H9 (cell line): Measurements from ENCODE around the gene PCDH9. TPM values are rescaled to one million over a fixed set of nuclear protein-coding genes. Genes with fewer than 3 reads are reported as not detected.

ENCODE experiments used
- DNase-seq: peaks from one replicate; pipeline ENCODE4 v3.0.0-alpha.2; 2017
- H2AFZ ChIP-seq: one replicate; pipeline ENCODE4 v1.6.1; 2013; ENCODE audit warnings: mild to moderate bottlenecking, low read length, control low read depth, moderate library complexity
- H2AK5ac ChIP-seq: 2 replicates; pipeline ENCODE4 v1.6.1; 2013; ENCODE audit warnings: low read length, control low read depth, mixed read lengths; ENCODE audit not compliant: insufficient read length
- H2BK120ac ChIP-seq: one replicate; pipeline ENCODE4 v1.6.1; 2013; ENCODE audit warnings: low read depth, mild to moderate bottlenecking, low read length, control low read depth, inconsistent platforms; ENCODE audit not compliant: poor library complexity, severe bottlenecking
- H2BK12ac ChIP-seq: 2 replicates; pipeline ENCODE4 v1.6.1; 2013; ENCODE audit warnings: low read length, control low read depth, mixed read lengths, low read depth; ENCODE audit not compliant: insufficient read length
- H2BK15ac ChIP-seq: 2 replicates; pipeline ENCODE4 v1.6.1; 2013; ENCODE audit warnings: low read depth, low read length, control low read depth
- H2BK20ac ChIP-seq: one replicate; pipeline ENCODE4 v1.6.1; 2013; ENCODE audit warnings: low read depth, mild to moderate bottlenecking, low read length, control low read depth, inconsistent platforms; ENCODE audit not compliant: poor library complexity, severe bottlenecking
- H2BK5ac ChIP-seq: 2 replicates; pipeline ENCODE4 v1.6.1; 2013; ENCODE audit warnings: low read length, control low read depth, mixed read lengths; ENCODE audit not compliant: insufficient read length
- H3K14ac ChIP-seq: 2 replicates; pipeline ENCODE4 v1.6.1; 2013; ENCODE audit warnings: low read length, control low read depth; ENCODE audit not compliant: insufficient read depth
- H3K18ac ChIP-seq: 2 replicates; pipeline ENCODE4 v1.6.1; 2013; ENCODE audit warnings: low read depth, mild to moderate bottlenecking, mixed read lengths, low read length, control low read depth; ENCODE audit not compliant: insufficient read length
- H3K23ac ChIP-seq: 2 replicates; pipeline ENCODE4 v1.6.1; 2013; ENCODE audit warnings: low read length, control low read depth, mixed read lengths, low read depth; ENCODE audit not compliant: insufficient read length
- H3K23me2 ChIP-seq: 2 replicates; pipeline ENCODE4 v1.6.1; 2013; ENCODE audit warnings: low read depth, mild to moderate bottlenecking, mixed read lengths, low read length, control low read depth; ENCODE audit not compliant: insufficient read length, poor library complexity, severe bottlenecking
- H3K27ac ChIP-seq: 2 replicates; pipeline ENCODE4 v1.5.1; 2013; ENCODE audit warnings: low read length, control low read depth, mixed read lengths, low read depth; ENCODE audit not compliant: insufficient read length
- H3K27me3 ChIP-seq: 2 replicates; pipeline ENCODE4 v1.6.1; 2013; ENCODE audit warnings: low read length, control low read depth, inconsistent platforms; ENCODE audit not compliant: insufficient read depth
- H3K4ac ChIP-seq: 2 replicates; pipeline ENCODE4 v1.6.1; 2013; ENCODE audit warnings: low read depth, mild to moderate bottlenecking, control low read depth, inconsistent platforms, low read length, moderate library complexity
- H3K4me1 ChIP-seq: 2 replicates; pipeline ENCODE4 v1.6.1; 2013; ENCODE audit warnings: low read length, control low read depth, inconsistent platforms; ENCODE audit not compliant: insufficient read depth
- H3K4me2 ChIP-seq: 2 replicates; pipeline ENCODE4 v1.6.1; 2013; ENCODE audit warnings: low read length, control low read depth, mixed read lengths; ENCODE audit not compliant: insufficient read length, insufficient read depth
- H3K56ac ChIP-seq: 2 replicates; pipeline ENCODE4 v1.6.1; 2013; ENCODE audit warnings: low read depth, mild to moderate bottlenecking, mixed read lengths, low read length, control low read depth; ENCODE audit not compliant: insufficient read length
- H3K79me1 ChIP-seq: 2 replicates; pipeline ENCODE4 v1.6.1; 2013; ENCODE audit warnings: low read depth, mild to moderate bottlenecking, moderate library complexity, low read length, control low read depth, inconsistent platforms; ENCODE audit not compliant: insufficient read depth, poor library complexity, severe bottlenecking
- H3K79me2 ChIP-seq: 2 replicates; pipeline ENCODE4 v1.6.1; 2013; ENCODE audit warnings: low read length, control low read depth, inconsistent platforms; ENCODE audit not compliant: insufficient read depth
- H3K9ac ChIP-seq: 2 replicates; pipeline ENCODE4 v1.6.1; 2013; ENCODE audit warnings: low read length, control low read depth, mixed read lengths; ENCODE audit not compliant: insufficient read length; ENCODE audit errors: extremely low read depth
- H3K9me3 ChIP-seq: one replicate; pipeline ENCODE4 v1.6.1; 2013; ENCODE audit warnings: low read depth, low read length, inconsistent platforms; ENCODE audit not compliant: control insufficient read depth
- H3T11ph ChIP-seq: one replicate; pipeline ENCODE4 v1.6.1; 2013; ENCODE audit warnings: mild to moderate bottlenecking, low read length, control low read depth, inconsistent platforms
- H4K20me1 ChIP-seq: one replicate; pipeline ENCODE4 v1.6.1; 2013; ENCODE audit not compliant: control insufficient read depth, insufficient read length, insufficient read depth
- H4K5ac ChIP-seq: 2 replicates; pipeline ENCODE4 v1.6.1; 2013; ENCODE audit warnings: low read depth, mild to moderate bottlenecking, mixed read lengths, low read length, control low read depth; ENCODE audit not compliant: insufficient read length
- H4K8ac ChIP-seq: replicated peaks from 2 replicates; pipeline ENCODE4 v1.6.1; 2013; ENCODE audit warnings: low read length, control low read depth, mixed read lengths, low read depth; ENCODE audit not compliant: insufficient read length
- H4K91ac ChIP-seq: 2 replicates; pipeline ENCODE4 v1.6.1; 2013; ENCODE audit warnings: low read depth, mild to moderate bottlenecking, moderate library complexity, mixed read lengths, low read length, control low read depth; ENCODE audit not compliant: insufficient read length
- H3K27ac Mint-ChIP-seq, 3 experiments: 2 replicates in 2 of 3; 3 replicates in 1 of 3; pipeline ENCODE4 v1.8.0; 2020 to 2021; ENCODE audit warnings: mixed read lengths in 3 of 3, mild to moderate bottlenecking in 1 of 3, moderate library complexity in 1 of 3
- H3K27me3 Mint-ChIP-seq: 2 replicates; pipeline ENCODE4 v1.8.0; 2021; ENCODE audit warnings: low read depth, mild to moderate bottlenecking, moderate library complexity, mixed read lengths
- H3K36me3 Mint-ChIP-seq, 3 experiments: 2 replicates in 2 of 3; 3 replicates in 1 of 3; pipeline ENCODE4 v1.8.0; 2020 to 2021; ENCODE audit warnings: low read depth in 3 of 3, mixed read lengths in 3 of 3; ENCODE audit not compliant: insufficient read depth in 1 of 3
- H3K4me1 Mint-ChIP-seq, 2 experiments: 2 replicates each; pipeline ENCODE4 v1.8.0; 2020; ENCODE audit warnings: mixed read lengths in 2 of 2
- H3K4me3 Mint-ChIP-seq, 2 experiments: 2 replicates in 1 of 2; 3 replicates in 1 of 2; pipeline ENCODE4 v1.8.0; 2020 to 2021; ENCODE audit warnings: mild to moderate bottlenecking in 2 of 2, mixed read lengths in 2 of 2, moderate library complexity in 1 of 2
- H3K9me3 Mint-ChIP-seq, 2 experiments: 2 replicates in 1 of 2; 3 replicates in 1 of 2; pipeline ENCODE4 v1.8.0; 2020; ENCODE audit warnings: mild to moderate bottlenecking in 2 of 2, mixed read lengths in 2 of 2, moderate library complexity in 1 of 2
- WGBS: extraction: QIAGEN DNeasy Blood & Tissue Kit; methylation state at CpG from one replicate; pipeline ENCODE4 v1.1.7; 2013; ENCODE audit warnings: missing lambda C conversion rate, low lambda C conversion rate, mixed read lengths; ENCODE audit not compliant: insufficient read length; ENCODE audit errors: extremely low coverage; 5-methylcytosine and 5-hydroxymethylcytosine counted together
- total RNA-seq: library from RNA; stranded (reverse); gene quantifications from 2 replicates; pipeline ENCODE4 v1.2.1, GENCODE V29; 2021
- TF ChIP-seq, protein P1 (sequence below): fragments of 200-600 bp; sonication (generic); conservative IDR thresholded peaks from 3 replicates; pipeline ENCODE4 v1.8.0; 2021; ENCODE audit warnings: antibody characterized with exemption, mild to moderate bottlenecking

PCDH9 gene
- total RNA-seq, 1 experiment from 2014 or later, result 0.11 TPM

DNA sequence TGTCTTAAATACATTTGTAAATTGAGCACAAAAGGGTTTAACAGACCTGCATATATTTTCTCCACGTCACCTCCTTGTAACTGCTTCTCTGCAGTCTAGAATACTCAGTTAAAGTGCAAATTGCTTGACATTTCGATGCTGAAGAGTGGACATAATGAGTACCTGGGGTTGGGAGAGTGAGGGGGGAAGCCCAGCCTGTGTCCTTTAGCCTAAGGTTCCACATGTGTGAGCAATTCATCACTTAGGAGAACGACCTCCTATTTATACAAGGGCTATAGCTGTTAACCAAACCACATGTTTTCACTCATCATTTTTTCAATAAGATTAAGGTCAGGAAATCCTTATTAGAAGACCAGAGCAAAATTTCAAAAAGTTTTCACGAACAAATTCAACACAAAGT is 29.5 kb downstream of the PCDH9 start:
- H3K23ac ChIP-seq, result no peak overlapping the region
- no peak overlapping the region for H2AK5ac ChIP-seq
- no peak overlapping the region for H4K91ac ChIP-seq
- H3K9me3 ChIP-seq, result no peaks in the 10 kb centered on the region
- no peak overlapping the region for H3K4ac ChIP-seq
- WGBS, result no CpG with 5 or more reads among the region's 4 CpGs
- no peaks in the 10 kb centered on the region for H3K79me2 ChIP-seq
- H3K9me3 Mint-ChIP-seq, result no peaks in the 10 kb centered on the region
- no peak overlapping the region for H3K56ac ChIP-seq
- no peak overlapping the region for H2BK12ac ChIP-seq
- H3K27ac ChIP-seq, result no peak overlapping the region
- H3K4me3 Mint-ChIP-seq, result no peak overlapping the region
- H3K27ac Mint-ChIP-seq, result no peak overlapping the region
- H3K27me3 Mint-ChIP-seq, result no peaks in the 10 kb centered on the region; the same call in 1 of the 2 replicates
- H3K14ac ChIP-seq, result no peak overlapping the region
- TF ChIP-seq, protein P1, sequence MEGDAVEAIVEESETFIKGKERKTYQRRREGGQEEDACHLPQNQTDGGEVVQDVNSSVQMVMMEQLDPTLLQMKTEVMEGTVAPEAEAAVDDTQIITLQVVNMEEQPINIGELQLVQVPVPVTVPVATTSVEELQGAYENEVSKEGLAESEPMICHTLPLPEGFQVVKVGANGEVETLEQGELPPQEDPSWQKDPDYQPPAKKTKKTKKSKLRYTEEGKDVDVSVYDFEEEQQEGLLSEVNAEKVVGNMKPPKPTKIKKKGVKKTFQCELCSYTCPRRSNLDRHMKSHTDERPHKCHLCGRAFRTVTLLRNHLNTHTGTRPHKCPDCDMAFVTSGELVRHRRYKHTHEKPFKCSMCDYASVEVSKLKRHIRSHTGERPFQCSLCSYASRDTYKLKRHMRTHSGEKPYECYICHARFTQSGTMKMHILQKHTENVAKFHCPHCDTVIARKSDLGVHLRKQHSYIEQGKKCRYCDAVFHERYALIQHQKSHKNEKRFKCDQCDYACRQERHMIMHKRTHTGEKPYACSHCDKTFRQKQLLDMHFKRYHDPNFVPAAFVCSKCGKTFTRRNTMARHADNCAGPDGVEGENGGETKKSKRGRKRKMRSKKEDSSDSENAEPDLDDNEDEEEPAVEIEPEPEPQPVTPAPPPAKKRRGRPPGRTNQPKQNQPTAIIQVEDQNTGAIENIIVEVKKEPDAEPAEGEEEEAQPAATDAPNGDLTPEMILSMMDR, result no peak
- no peak overlapping the region for H3K9ac ChIP-seq
- no peak overlapping the region for H3K18ac ChIP-seq
- H3K23me2 ChIP-seq, result no peaks in the 10 kb centered on the region
- no peak overlapping the region for H4K5ac ChIP-seq
- H3T11ph ChIP-seq, result no peak overlapping the region
- no peak overlapping the region for H3K4me2 ChIP-seq
- H2BK15ac ChIP-seq, result no peak overlapping the region
- H2AFZ ChIP-seq, result no peak overlapping the region
- H2BK120ac ChIP-seq, result no peak overlapping the region
- H4K8ac ChIP-seq, result no peak overlapping the region
- no peaks in the 10 kb centered on the region for H3K79me1 ChIP-seq
- no peaks in the 10 kb centered on the region for H3K36me3 Mint-ChIP-seq
- no peaks in the 10 kb centered on the region for H3K27me3 ChIP-seq
- no peaks in the 10 kb centered on the region for H3K4me1 Mint-ChIP-seq
- no peak overlapping the region for H2BK5ac ChIP-seq
- no peaks in the 10 kb centered on the region for H4K20me1 ChIP-seq
- DNase-seq, result no peak
- no peaks in the 10 kb centered on the region for H3K4me1 ChIP-seq
- H2BK20ac ChIP-seq, result no peak overlapping the region
